Stomach smooth muscle (tissue), 2 donors: ENCODE data around the gene KATNB1.

ENCODE experiments used
- H3K27ac ChIP-seq: one replicate; pipeline ENCODE4 v1.7.0; 2013; ENCODE audit warnings: mild to moderate bottlenecking, low read length, inconsistent platforms
- H3K27me3 ChIP-seq, 2 donors: one replicate each; pipeline ENCODE4 v1.7.0; 2013; ENCODE audit warnings: low read length in 2 of 2; ENCODE audit not compliant: insufficient read depth in 2 of 2, control insufficient read depth in 1 of 2
- H3K36me3 ChIP-seq, 2 donors: one replicate each; pipeline ENCODE4 v1.7.0; 2013; ENCODE audit warnings: low read length in 2 of 2; ENCODE audit not compliant: control insufficient read depth in 2 of 2, insufficient read depth in 2 of 2
- H3K4me1 ChIP-seq: one replicate; pipeline ENCODE4 v1.7.0; 2013; ENCODE audit warnings: low read length; ENCODE audit not compliant: control insufficient read depth, insufficient read depth
- H3K4me3 ChIP-seq, 2 donors: one replicate each; pipeline ENCODE4 v1.7.0; 2013; ENCODE audit warnings: low read length in 2 of 2
- H3K9ac ChIP-seq, 2 donors: one replicate each; pipeline ENCODE4 v1.7.0; 2013; ENCODE audit warnings: low read length in 2 of 2, mild to moderate bottlenecking in 1 of 2
- H3K9me3 ChIP-seq, 2 donors: one replicate each; pipeline ENCODE4 v1.7.0; 2013; ENCODE audit warnings: low read length in 2 of 2; ENCODE audit not compliant: control insufficient read depth in 2 of 2
- donor health status: healthy.
- donor health status: Pancreatic carcinoma.

KATNB1 gene

DNA sequence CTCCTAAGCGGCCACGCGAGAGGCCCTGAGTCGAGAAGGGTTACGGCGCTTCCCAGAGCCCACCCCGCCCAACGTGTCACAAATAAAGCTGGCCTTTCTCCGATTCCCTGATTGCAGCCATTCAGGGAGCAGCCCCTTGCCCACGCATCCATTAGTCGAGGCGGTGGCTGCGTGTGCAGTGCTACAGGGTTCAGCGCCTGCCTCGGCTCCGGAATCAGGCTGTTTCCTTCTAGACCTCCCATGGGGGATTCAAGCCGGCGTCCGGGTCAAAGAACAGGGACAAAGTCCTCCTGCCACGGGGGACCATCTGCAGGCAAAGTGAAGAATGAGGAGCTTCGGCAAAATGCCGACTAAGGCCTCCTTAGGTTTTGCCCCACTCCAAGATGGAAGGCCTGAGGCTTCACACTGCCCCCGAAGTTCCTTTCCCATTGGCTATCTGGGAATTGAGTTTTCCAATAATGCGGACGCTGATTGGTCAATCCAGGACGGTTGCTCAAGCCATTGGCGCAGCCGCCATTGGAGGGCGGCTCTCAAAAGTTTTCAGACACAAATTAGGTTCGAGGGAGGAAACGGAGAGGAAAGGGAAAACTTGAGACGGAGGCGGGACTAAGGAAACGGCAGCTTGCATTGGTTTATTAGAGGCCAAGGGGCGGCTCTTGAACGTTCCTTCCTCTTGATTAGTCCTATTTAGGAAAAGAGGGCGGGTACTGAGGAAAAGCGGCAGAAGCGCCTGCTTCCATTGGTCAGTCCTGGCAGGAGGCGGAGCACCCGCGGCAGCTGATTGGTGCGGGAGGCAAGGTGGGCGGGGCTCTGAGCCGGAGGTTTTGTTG is 430 bp upstream of the KATNB1 start:
- no peaks in the 10 kb centered on the region for H3K36me3 ChIP-seq
- peak overlapping the region; percentile 96 to 97 for H3K9ac ChIP-seq
- H3K27ac ChIP-seq, result peak overlapping the region; percentile 87
- no peaks in the 10 kb centered on the region for H3K27me3 ChIP-seq
- peaks cover 16% of the 10 kb centered on the region for H3K4me1 ChIP-seq
- no peaks in the 10 kb centered on the region for H3K9me3 ChIP-seq
- H3K4me3 ChIP-seq, result peak overlapping the region; percentile 91 to 98

DNA sequence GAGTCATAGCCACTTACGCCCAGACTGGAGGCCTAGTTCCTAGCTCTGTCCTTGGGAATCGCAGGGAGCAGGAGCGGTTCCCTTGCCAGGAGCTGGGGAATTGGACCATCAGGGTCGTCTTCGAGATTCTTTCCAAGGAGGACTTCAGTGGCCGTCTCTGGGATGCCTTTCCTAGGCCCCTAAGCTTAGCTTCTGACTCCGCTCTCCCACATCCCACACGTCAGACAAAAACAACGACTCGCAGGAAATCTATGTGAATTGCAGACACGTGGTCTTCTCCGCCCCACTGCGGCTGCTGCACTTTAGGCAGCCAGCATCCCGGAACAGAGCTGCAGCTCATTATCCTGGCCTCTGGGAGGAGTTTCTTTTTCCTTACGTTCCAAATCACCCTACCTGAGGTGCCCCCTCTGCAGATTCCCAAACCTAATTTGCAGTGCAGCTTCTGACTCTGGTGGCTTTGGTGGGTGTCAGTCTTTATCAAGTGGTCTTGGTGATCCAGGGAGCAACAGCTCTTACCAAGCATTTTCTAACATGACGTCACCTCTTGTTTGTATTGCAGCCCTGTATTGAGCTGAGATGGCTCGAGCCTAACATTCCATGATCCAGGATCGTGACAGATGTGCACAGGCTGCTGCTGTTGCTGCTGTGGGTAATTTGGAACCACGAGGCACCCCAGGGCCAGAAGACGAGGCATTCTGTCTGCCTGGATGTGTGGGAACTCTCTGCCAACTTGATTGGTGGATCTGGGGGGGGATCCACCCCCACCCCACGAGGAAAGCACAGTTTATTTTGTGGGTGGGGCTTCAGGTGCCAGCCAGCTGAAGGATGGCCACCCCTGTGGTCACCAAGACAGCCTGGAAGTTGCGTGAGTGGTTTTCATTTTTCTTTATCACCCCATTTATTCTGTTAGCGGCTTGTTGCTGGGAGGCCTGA is 1.1 kb downstream of the KATNB1 start:
- H3K9ac ChIP-seq, result peak overlapping the region; percentile 66 to 72
- H3K27ac ChIP-seq, result peak overlapping the region; percentile 41

DNA sequence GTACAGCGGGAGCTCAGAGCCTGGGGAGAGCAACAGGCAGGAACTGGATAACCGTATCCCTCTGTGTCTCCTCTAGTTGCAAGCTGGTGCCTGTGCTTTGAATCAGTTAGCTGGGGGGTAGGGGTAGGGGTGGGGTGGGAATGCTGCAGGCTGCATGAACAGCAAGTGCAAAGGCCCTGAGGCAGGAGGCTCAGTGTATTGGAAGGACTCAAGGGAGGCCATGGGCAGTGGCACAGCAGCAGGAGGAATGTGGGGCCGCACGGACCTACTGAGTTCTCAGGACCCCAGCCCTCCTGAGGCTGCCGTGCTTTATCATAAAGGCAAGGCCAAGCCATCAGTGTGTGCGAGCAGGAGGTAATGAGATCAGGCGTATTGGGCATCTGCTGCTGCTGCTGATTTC is 3.3 kb downstream of the KATNB1 start:
- H3K27me3 ChIP-seq, result no peaks in the 10 kb centered on the region

More for the DNA sequence above, 1.1 kb downstream of the KATNB1 start:
- H3K36me3 ChIP-seq, result no peaks in the 10 kb centered on the region
- peaks cover 16% of the 10 kb centered on the region for H3K4me1 ChIP-seq
- no peaks in the 10 kb centered on the region for H3K27me3 ChIP-seq
- H3K4me3 ChIP-seq, result peak overlapping the region; percentile 65 to 93
- no peaks in the 10 kb centered on the region for H3K9me3 ChIP-seq

DNA sequence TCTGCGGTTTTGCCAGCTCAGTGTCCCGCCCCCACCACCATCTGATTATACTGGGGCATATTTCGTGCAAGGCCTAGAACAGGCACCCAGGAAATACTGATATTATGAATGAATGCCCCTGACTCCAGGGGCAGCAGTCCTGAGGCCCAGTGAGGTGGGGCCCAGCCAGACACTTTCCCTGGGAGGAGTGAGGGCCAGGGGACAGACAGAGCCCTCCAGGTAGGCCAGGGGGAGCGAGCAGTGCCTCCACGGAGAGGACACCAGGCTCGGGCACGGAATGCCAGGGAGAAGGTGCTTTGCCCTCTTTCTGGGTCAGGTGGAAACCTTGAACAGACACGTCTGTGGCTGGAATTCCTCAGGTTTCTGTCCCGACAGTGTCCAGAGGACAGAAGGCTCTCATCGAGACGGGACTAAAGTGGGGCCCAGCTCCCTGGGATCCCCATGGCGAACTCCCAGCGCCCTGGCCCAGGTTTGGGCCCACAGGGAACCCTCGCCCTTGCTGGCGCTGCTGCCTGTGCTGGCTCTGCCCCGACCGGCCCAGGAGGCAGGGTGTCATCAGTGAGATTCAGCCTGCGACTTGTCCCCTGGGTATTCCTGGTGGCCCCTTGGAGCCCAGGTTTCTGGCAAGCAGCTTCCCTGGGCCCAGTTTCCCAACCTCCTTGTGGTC is 4.3 kb downstream of the KATNB1 start:
- H3K27me3 ChIP-seq, result no peaks in the 10 kb centered on the region
- H3K27ac ChIP-seq, result no peak overlapping the region
- peaks cover 11% of the 10 kb centered on the region for H3K4me1 ChIP-seq
- H3K9ac ChIP-seq, result no peak overlapping the region
- H3K4me3 ChIP-seq, result no peak overlapping the region
- peaks cover 4 to 9% of the 10 kb centered on the region in 2 donors for H3K36me3 ChIP-seq
- no peaks in the 10 kb centered on the region for H3K9me3 ChIP-seq

More for the DNA sequence above, 3.3 kb downstream of the KATNB1 start:
- Histone ChIP-seq H3K27ac (no peak overlapping the region), H3K4me3 (no peak overlapping the region), H3K9me3 (no peaks in the 10 kb centered on the region), H3K4me1 (peaks cover 16% of the 10 kb centered on the region), H3K36me3 (peaks cover 4 to 5% of the 10 kb centered on the region in 2 donors), H3K9ac (no peak overlapping the region)

DNA sequence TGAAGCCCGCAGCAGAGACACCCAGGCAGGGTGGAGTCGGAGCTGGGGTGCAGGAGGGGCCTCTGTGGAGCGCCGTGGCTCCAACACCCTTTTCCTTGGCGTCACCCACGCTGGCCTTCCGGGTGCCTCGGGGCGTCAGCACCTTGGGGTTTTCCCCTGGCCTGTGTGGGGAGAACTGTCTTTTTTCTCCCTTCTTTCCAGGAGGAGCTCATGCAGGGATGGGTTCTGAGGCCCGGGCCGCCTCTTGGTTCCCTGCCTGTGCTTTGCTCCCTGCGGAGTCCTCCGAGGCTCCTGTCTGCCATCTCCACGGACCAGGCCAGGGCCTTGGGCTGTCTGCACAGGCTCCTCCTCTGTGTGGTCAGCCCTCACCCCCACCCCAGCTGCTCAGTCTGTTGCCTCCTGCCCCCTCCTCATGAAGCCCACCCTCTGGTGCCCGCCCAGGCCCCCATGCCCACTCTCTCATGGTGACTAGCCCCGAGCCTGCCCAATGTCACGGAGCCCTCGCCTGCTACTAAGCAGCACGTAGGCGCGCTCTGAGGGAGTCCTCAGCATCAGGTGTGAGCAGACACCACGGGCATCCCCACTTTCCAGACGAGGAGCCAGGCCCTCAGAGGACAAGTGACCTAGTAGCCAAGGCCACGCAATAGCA is 5.0 kb downstream of the KATNB1 start:
- Histone ChIP-seq H3K4me1 (peaks cover 11% of the 10 kb centered on the region), H3K27ac (no peak overlapping the region), H3K9me3 (no peaks in the 10 kb centered on the region), H3K27me3 (no peaks in the 10 kb centered on the region), H3K4me3 (no peak overlapping the region), H3K9ac (no peak overlapping the region), H3K36me3 (peaks cover 4 to 9% of the 10 kb centered on the region in 2 donors)

DNA sequence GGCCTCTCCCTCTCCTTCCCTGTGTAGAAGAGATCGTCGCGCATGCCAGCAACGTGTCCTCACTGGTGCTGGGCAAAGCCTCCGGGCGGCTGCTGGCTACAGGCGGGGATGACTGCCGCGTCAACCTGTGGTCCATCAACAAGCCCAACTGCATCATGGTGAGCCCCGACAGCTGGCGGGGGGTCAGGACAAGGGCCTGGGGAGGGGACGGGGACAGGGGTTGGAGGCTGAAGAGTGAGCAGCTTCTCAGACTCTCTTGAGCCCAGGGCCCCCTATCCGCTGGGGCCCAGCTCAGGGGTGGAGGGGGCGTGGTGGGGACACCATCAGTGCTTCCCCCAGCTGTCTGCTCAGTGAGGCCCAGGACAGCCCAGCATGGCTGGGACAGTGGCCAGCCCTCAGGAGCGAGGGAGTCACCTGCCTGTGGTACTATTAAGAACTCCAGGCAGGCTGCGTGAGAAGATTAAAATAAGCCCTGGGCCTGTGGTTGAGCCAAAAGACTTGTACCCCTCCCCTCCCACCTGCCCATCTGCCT is 6.2 kb downstream of the KATNB1 start:
- peaks cover 4 to 10% of the 10 kb centered on the region in 2 donors for H3K36me3 ChIP-seq
- H3K27ac ChIP-seq, result no peak overlapping the region
- H3K4me3 ChIP-seq, result no peak overlapping the region
- no peaks in the 10 kb centered on the region for H3K27me3 ChIP-seq
- H3K9me3 ChIP-seq, result no peaks in the 10 kb centered on the region
- no peak overlapping the region for H3K9ac ChIP-seq
- H3K4me1 ChIP-seq, result peaks cover 4% of the 10 kb centered on the region

DNA sequence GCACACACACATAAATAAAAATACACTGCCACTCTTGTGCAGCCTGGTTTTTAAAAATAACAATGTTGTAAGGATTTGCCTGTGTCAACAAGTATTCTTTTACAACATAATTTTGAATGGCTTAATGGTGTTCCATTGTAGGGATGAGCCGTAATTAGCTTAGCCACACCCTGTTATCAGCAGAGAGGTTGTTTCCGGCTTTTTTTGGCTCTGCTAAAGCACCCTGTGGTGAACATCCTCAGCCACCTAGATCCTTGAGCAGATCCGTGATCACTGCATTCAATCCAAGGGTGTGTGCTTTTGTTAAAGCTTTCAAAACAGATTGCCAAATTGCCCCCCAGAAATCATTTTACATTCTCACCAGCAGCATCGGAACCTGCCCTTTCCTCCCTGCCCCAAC is 7.0 kb downstream of the KATNB1 start:
- no peak overlapping the region for H3K9ac ChIP-seq
- H3K4me1 ChIP-seq, result no peaks in the 10 kb centered on the region
- no peak overlapping the region for H3K27ac ChIP-seq
- no peak overlapping the region for H3K4me3 ChIP-seq
- peaks cover 4 to 10% of the 10 kb centered on the region in 2 donors for H3K36me3 ChIP-seq
- H3K9me3 ChIP-seq, result no peaks in the 10 kb centered on the region
- no peaks in the 10 kb centered on the region for H3K27me3 ChIP-seq

DNA sequence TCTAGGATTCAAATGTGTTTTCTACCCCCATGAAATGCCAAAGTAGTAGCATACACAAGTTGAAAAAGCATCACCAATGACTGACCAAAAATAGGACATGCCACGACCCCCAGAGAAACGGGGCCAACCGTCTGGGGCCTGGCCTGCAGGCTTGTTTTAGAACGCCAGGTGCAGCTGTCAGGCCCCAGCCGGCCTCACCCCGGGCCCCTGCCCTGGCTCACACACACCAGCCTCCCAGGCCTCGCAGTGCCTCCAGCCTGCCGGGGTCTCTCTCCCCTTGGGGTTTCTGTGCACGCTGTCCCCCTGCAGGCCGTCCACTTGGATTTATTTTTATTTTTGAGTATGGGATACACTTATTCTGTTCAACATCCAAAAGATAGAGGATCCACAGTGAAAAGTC is 7.9 kb downstream of the KATNB1 start:
- H3K4me3 ChIP-seq, result no peak overlapping the region
- no peaks in the 10 kb centered on the region for H3K4me1 ChIP-seq
- H3K9me3 ChIP-seq, result no peaks in the 10 kb centered on the region
- no peaks in the 10 kb centered on the region for H3K27me3 ChIP-seq
- H3K27ac ChIP-seq, result no peak overlapping the region
- peaks cover 4 to 10% of the 10 kb centered on the region in 2 donors for H3K36me3 ChIP-seq
- H3K9ac ChIP-seq, result no peak overlapping the region

DNA sequence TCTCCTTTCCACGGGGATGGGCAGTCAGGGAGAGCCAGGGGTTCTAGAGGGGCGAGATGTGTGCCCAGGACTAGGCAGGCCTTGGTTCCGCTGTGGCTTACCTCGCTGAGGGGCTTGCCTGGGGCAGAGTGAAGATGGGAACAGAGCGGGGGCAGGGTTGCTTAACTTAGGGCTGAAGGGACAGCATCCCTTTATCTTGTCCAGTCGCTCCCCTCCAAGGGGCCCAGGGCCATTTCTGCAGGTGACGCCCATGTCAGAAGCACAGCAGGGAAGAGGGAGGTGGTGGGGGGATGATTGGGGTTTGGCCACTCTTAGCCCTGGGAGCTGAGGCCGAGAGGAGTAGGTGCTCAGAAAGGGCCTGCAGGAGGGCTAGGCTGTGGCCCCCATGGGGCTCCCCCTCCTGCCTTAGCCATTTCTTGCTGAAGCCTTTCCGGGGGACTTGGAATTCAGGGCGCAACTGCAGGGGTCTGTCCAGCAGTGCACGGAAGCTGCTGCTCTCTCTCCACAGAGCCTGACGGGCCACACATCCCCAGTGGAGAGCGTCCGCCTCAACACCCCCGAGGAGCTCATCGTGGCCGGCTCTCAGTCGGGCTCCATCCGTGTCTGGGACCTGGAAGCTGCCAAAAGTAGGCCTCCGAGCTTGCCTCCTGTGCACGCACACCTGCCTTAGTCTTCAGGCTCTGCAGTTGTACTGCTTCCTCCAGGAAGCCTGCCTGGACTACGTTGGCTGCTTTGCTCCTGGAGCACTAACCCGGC is 8.5 kb downstream of the KATNB1 start:
- no peaks in the 10 kb centered on the region for H3K4me1 ChIP-seq

More for the DNA sequence above, 8.5 kb downstream of the KATNB1 start:
- H3K9me3 ChIP-seq, result no peaks in the 10 kb centered on the region
- H3K27ac ChIP-seq, result no peak overlapping the region
- peaks cover 4 to 10% of the 10 kb centered on the region in 2 donors for H3K36me3 ChIP-seq
- no peak overlapping the region for H3K9ac ChIP-seq
- no peak overlapping the region for H3K4me3 ChIP-seq
- H3K27me3 ChIP-seq, result no peaks in the 10 kb centered on the region
